ENCODE data around the gene IL15RA.
"Not testable (repeated sequence)": the region's sequence is repeated elsewhere in the genome, so short reads cannot be mapped to it uniquely, and the experiment has no call there.

The IL15RA gene

DNA sequence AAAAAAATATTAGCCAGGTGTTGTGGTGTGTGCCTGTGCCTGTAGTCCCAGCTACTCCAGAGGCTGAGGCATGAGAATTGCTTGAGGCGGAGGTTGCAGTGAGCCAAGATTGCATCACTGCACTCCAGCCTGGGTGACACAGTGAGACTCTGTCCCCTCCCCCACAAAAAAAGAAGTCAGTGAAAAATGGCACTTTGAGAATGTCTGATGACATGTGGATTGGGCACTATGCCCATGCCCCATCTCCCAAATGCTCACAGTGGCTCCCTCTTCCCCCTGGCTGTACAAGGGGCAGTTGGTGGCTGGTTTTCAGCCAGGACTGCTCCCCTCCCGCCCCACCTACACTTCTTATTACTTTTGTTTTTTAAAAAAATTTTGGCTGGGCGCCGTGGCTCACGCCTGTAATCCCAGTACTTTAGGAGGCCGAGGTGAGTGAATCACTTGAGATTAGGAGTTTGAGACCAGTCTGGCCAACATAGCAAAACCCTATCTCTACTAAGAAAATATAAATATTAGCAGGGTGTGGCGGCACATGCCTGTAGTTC lies 26.1 kb downstream of the IL15RA start:
- no peak for DNase-seq (ENCODE audit: low read depth)

DNA sequence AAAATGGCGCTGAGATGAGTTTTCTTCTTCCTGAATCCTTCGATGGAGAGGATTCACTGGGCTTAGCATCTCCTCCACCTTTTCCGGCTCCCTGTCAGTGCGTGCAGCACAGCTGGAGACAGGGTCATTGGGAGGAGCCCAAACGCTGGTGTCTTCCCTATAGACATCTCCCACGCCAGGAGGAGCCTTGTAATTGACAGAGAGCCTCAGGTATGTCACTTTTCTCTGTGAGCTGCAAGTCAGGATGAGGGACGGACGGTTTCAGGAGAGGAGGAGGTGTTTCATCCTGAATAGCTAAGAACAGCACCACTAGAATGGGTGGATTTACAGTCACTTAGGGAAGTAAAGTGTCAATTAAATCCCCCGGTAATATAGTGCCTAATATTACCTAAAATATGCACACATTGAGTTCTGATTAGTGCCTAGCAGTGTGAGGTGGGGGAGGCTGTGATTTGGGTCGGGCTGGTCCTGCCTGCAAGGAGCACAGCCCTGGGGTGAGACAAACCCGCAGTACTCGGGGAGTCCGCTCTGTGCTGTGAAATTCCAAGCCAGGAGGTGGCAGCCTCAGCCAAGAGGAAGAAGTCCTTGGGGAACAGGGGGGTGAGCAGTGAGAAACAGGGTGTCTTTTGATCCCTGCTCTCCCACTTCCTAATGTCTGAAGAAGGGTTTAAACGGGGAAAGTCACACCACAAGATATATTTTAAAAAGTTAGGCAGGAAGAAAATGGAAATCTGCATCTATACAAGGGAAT lies 28.2 kb downstream of the IL15RA start:
- no peak for DNase-seq (ENCODE audit: low read depth)

DNA sequence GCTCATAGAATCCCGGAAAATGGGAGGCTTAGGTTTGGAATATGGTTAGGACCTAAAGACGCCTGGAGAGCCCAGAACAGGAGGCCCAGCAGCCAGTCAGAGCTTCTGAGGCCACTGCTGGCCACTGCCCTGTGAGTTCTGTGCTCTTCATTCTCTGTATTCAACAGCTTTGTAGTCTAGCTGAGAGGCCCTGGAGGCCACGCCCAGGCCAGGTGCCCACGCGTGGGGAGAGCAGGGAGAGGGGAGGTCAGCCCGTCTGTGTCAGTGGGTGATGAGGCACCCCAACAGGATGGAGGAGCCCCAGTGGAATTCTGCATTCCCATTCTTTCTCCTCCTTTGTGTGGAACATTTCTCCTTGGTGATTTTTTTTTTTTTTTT lies 29.1 kb downstream of the IL15RA start:
- no peak for DNase-seq (ENCODE audit: low read depth)

DNA sequence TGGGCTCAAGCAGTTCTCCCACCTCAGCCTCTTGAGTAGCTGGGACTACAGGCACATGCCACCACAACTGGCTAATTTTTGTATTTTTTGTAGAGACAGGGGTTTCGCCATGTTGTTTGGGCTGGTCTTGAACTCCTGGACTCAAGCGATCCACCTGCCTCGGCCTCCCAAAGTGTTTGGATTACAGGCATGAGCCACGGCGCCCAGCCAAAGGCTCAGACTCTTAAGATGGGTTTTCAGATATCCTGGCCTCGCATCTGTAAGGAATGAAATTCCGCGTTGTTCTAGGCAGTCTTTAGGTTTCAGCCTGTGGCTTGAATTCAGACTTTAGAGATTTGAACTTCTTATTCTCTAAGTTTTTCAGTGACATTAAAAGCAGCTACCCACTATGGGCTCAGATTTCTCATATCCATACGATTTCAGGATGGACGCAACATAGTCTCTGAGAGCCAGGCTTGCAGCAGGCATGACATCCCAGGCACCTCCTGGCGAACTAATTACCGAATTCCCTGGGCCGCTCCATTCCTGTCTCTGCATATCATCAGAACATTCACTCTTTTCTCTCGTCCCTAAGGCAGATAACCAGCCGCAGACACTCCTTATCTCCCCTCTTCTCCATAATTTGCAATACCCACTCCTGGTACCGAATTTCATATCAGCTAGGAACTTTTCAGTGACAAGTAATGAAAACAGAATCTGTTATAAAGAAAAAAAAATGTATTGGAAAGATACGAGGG lies 29.7 kb downstream of the IL15RA start:
- DNase-seq (ENCODE audit: low read depth), result no peak

DNA sequence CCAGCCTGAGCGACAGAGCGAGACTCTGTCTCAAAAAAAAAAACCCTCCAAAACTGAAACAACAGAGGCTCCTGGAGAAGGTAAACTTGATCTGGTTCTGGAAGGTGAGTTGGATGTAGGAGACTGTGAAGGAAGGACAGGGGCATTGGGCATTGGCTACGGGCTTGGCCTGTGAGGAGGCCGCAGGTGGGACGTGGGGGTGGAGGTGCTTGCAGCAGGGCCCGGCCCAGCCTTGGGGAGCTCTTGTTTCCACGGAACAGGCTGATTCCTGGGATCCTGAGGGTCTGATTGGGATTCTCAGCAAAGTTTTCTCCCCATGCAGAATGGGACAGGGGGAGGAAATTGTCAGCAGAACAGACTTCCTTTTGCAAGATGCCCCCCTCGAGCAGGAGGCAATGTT lies 30.6 kb downstream of the IL15RA start:
- DNase-seq (ENCODE audit: low read depth), result no peak

DNA sequence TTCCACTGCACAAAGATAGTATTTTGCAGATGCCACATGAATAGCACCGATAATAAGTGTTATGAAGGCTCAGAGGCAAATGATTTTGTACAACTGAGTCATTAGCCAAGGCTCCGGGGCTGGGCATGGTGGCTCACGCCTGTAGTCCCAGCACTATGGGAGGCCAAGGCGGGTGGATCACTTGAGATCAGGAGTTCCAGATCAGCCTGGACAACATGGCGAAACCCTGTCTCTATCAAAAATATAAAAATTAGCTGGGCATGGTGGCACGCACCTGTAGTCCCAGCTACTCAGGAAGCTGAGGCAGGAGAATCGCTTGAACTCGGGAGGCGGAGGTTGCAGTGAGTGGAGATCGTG lies 30.9 kb downstream of the IL15RA start:
- DNase-seq (ENCODE audit: low read depth), result not testable (repeated sequence)

- DNase-seq (ENCODE audit: low read depth), result no peak
Observed at GRCh38 chr10:5945561-5946418, 31.6 kb downstream of the IL15RA start.

- DNase-seq (ENCODE audit: low read depth), result no peak
Observed at GRCh38 chr10:5945190-5945509, 32.2 kb downstream of the IL15RA start.

GRCh38 chr10:5944389-5945189 lies 32.8 kb downstream of the IL15RA start:
- no peak for DNase-seq (ENCODE audit: low read depth)

DNA sequence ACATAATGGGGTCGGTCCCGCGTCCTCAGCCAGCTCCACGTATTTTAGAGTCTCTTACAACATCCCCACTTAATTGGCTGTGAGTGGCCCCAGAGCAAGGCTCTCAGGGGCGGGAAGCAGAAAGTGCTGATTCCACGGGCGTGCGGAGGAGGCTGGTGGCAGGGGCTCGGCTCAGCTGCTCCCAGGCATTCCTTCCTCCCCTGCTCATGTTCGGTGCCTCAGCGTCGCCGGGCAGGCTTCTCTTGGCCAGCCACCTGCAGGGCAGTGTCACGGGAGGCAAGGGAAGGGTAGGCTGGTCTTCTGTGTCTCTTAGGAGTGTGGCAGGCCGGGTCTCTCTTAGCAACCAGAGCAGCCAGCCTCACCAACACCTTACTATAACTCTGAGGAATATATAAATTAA lies 33.8 kb downstream of the IL15RA start:
- DNase-seq (ENCODE audit: low read depth), result no peak

- no peak for DNase-seq (ENCODE audit: low read depth)
Observed at GRCh38 chr10:5942474-5942873, 34.9 kb downstream of the IL15RA start.

GRCh38 chr10:5942001-5942400 lies 35.3 kb downstream of the IL15RA start:
- no peak for DNase-seq (ENCODE audit: low read depth)

GRCh38 chr10:5941579-5941978 lies 35.8 kb downstream of the IL15RA start:
- DNase-seq (ENCODE audit: low read depth), result no peak

DNA sequence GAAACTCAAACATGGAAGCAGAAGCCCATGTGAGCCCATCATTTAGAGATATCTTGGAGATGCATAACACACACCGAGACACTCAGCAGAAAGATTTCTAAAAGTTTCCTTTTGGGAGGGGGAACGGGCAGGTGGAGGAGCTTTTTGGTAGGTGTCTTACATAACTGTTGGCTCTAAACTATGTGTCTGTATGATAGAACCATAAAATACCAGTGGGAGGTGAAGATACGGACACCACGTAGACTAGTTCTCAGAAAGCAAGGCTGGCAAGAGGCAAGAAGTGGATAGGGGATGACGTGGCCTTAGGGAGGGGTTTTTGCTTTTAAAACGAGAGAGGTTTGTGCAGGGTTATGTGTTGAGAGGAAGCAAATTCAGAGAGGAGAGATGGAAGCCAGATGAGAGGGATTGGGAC lies 36.5 kb downstream of the IL15RA start:
- DNase-seq (ENCODE audit: low read depth), result no peak

- no peak for DNase-seq (ENCODE audit: low read depth)
Observed at GRCh38 chr10:5938291-5938690, 39.1 kb downstream of the IL15RA start.

DNA sequence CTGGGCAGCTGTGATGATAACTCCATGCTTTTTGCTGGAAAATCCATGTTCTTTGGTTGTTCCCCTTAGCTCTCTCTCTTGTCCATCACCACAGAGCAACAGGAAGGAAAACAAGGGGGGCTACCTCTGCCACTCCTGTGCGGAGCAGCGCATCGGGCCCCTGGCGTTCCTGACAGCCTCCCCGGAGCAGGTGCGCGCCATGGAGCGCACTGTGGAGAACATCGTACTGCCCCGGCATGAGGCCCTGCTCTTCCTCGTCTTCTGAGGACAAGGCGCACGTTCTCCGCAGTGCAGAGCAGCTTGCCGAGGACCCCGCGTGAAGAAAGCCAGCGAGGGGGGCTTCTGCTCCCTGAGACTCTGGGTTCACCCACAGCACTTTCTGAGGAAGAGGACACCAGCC lies 40.3 kb downstream of the IL15RA start:
- DNase-seq (ENCODE audit: low read depth), result no peak

DNA sequence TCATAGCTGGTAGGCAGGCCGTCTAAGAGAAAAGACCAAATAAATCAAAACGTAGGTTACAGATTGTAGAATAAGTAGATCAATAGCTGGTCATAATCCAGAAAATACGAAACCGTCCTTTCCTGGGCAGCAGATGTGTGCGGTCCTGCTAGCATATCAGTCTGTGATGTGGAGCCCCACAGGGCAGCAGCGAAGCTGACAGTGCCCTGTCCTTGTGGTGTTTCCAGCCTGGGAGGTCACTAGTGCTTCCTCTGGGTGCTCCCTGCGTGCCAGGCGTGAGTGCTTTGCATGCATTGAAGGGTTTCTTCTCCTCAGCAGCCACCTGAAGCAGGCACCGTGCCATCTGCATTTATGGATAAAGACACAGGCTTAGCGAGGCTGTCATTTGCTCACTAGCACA lies 41.7 kb downstream of the IL15RA start:
- DNase-seq (ENCODE audit: low read depth), result no peak

DNA sequence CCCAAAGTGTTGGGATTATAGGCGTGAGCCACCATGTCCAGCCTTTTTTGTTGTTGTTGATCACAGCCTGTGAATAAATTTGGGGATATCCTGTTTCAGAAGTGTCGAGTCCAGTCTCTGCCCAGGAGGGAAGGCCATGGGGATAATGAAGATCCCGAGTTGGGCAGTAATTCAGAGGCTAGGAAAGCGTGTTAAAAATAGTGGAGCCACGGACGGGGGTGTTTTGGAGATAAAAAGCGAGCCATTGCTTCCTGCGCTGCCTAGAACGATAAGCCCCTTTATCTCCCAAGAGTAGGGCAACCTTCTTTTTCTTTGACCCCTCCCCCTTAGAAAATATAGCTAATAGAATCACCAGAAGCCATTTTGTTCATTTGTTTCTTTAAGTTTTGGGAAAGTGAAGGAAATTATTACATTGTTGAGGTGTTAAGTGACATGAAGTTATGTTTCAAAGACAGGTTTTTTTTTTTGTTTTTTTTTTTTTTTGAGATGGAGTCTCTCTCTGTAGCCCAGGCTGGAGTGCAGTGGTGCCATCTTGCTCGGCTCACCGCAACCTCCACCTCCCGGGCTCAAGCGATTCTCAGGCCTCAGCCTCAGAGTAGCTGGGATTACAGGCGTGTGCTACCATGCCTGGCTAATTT lies 43.3 kb downstream of the IL15RA start:
- no peak for DNase-seq (ENCODE audit: low read depth)

GRCh38 chr10:5932345-5932744 lies 45.0 kb downstream of the IL15RA start:
- no peak for DNase-seq (ENCODE audit: low read depth)

GRCh38 chr10:5930272-5930671 lies 47.1 kb downstream of the IL15RA start:
- no peak for DNase-seq (ENCODE audit: low read depth)

GRCh38 chr10:5929442-5929841 lies 47.9 kb downstream of the IL15RA start:
- no peak for DNase-seq (ENCODE audit: low read depth)
